ENCODE measurements around the gene LRRC23. TPM values are rescaled to one million over a fixed set of nuclear protein-coding genes. Genes with fewer than 3 reads are reported as not detected.

Gene LRRC23
- total RNA-seq, 1 donor from 2014 or later = 4.2 TPM

- no peak for DNase-seq (ENCODE audit: low spot score)
These were observed 19.2 kb downstream of the LRRC23 start for GRCh38 chr12:6923851-6924250.

- no peak for DNase-seq (ENCODE audit: low spot score)
These were observed 20.6 kb downstream of the LRRC23 start for GRCh38 chr12:6925239-6925539.

GRCh38 chr12:6925540-6926279 is 21.1 kb downstream of the LRRC23 start:
- DNase-seq (ENCODE audit: low spot score) = no peak

GRCh38 chr12:6927379-6928021 is 22.9 kb downstream of the LRRC23 start, which contains the start of gene ATN1:
Gene ATN1, plus strand, starts transcription at chr12:6927959. Its CDS starts 6,043 bp downstream, at chr12:6934002.
- no peak for DNase-seq (ENCODE audit: low spot score)

- DNase-seq (ENCODE audit: low spot score) = no peak
These were observed 23.5 kb downstream of the LRRC23 start for GRCh38 chr12:6928022-6928702.

- DNase-seq (ENCODE audit: low spot score) = no peak
These were observed 24.2 kb downstream of the LRRC23 start for GRCh38 chr12:6928703-6929407.

GRCh38 chr12:6929466-6930452 is 25.1 kb downstream of the LRRC23 start:
- no peak for DNase-seq (ENCODE audit: low spot score)

GRCh38 chr12:6932766-6933165 is 28.1 kb downstream of the LRRC23 start:
- DNase-seq (ENCODE audit: low spot score) = no peak

- no peak for DNase-seq (ENCODE audit: low spot score)
These were observed 29.5 kb downstream of the LRRC23 start for GRCh38 chr12:6934110-6934509.

- no peak for DNase-seq (ENCODE audit: low spot score)
These were observed 31.0 kb downstream of the LRRC23 start for GRCh38 chr12:6935371-6936193.

GRCh38 chr12:6936194-6936635 is 31.6 kb downstream of the LRRC23 start:
- no peak for DNase-seq (ENCODE audit: low spot score)

GRCh38 chr12:6936636-6937480 is 32.2 kb downstream of the LRRC23 start:
- no peak for DNase-seq (ENCODE audit: low spot score)

GRCh38 chr12:6937481-6938352 is 33.1 kb downstream of the LRRC23 start:
- DNase-seq (ENCODE audit: low spot score) = peak; percentile 98

- DNase-seq (ENCODE audit: low spot score) = no peak
These were observed 34.0 kb downstream of the LRRC23 start for GRCh38 chr12:6938353-6939190.

- no peak for DNase-seq (ENCODE audit: low spot score)
These were observed 34.5 kb downstream of the LRRC23 start for GRCh38 chr12:6939191-6939540.

GRCh38 chr12:6941267-6941666 is 36.6 kb downstream of the LRRC23 start:
- DNase-seq (ENCODE audit: low spot score) = no peak

- DNase-seq (ENCODE audit: low spot score) = no peak
These were observed 37.2 kb downstream of the LRRC23 start for GRCh38 chr12:6941782-6942181.

All from mesenteric fat pad (tissue), 1 donor.